ENCODE results near the gene FKBP15. TPM values are rescaled to one million over a fixed set of nuclear protein-coding genes. Genes with fewer than 3 reads are reported as not detected.

The FKBP15 gene
- total and polyA plus RNA-seq, 4 experiments from 2014 or later, result 1.9 to 34.9 (median 27.0) TPM

DNA sequence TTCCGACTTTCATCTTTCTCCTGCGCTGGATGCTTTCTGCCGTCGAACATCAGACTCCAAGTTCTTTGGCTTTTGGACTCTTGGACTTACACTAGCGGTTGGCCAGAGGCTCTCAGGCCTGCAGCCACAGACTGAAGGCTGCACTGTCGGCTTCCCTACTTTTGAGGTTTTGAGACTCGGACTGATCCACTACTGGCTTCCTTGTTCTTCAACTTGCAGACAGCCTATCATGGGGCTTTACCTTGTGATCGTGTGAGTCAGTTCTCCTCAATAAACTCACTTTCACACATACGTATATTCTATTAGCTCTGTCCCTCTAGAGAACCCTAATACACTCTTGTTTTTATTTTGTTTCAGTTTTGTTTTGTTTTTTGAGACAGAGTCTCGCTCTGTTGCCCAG, 10.3 kb downstream of the FKBP15 start:
- Mint-ChIP-seq H3K4me3 (no peak overlapping the region), H3K4me1 (peaks cover 12 to 18% (median 16%) of the 10 kb centered on the region in 4 donors), H3K27me3 (no peaks in the 10 kb centered on the region), H3K9me3 (no peaks in the 10 kb centered on the region), H3K36me3 (peaks cover 33 to 58% of the 10 kb centered on the region in 2 donors), H3K27ac (no peak overlapping the region)
- Histone ChIP-seq H3K27ac (ENCODE audit: low read depth, low read length) (no peak overlapping the region), H3K4me3 (ENCODE audit: low read length in 2 of 2) (no peak overlapping the region), H3K36me3 (ENCODE audit: insufficient read depth, low read length) (peaks cover 11% of the 10 kb centered on the region), H3K9me3 (ENCODE audit: control insufficient read depth in 1 of 2, low read length in 2 of 2) (no peaks in the 10 kb centered on the region), H3K4me1 (ENCODE audit: insufficient read depth, low read length) (no peaks in the 10 kb centered on the region), H3K27me3 (ENCODE audit: insufficient read depth, low read length) (no peaks in the 10 kb centered on the region)
- DNase-seq, result no peak
- ChIA-PET POLR2A (ENCODE audit: partially characterized antibody) (no interaction called here), CTCF (ENCODE audit: partially characterized antibody) (interaction anchor here (0.7 kb wide), 1 partner anchor 1776 kb away, joined by 4 read pairs; no protein-coding TSS in a partner anchor)
- intact Hi-C loops (cut with micrococcal nuclease), result no loop called here

DNA sequence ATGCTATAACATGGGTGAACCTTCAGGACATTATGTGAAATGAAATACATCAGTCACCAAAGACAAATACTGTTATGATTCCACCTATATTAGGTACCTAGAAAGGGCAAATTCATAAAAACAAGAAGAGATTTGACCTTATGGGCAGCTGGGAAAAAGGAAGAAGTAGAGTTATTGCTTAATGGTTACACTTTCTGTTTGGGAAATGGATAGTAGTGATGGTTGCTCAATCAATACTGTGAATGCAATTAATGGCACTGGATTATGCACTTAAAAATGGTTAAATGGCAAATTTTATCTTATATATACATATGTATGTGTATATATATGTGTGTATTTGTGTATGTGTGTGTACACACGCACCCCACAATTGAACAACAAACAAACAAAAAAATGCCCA, 15.2 kb downstream of the FKBP15 start:
- peaks cover 52 to 80% of the 10 kb centered on the region in 2 donors for H3K36me3 Mint-ChIP-seq
- no peak overlapping the region for H3K4me3 ChIP-seq (ENCODE audit: low read length in 2 of 2)
- H3K27ac ChIP-seq (ENCODE audit: low read depth, low read length), result no peak overlapping the region
- peaks cover 31% of the 10 kb centered on the region for H3K36me3 ChIP-seq (ENCODE audit: insufficient read depth, low read length)
- intact Hi-C loops (cut with micrococcal nuclease), result no loop called here
- no peak overlapping the region for H3K27ac Mint-ChIP-seq
- no peaks in the 10 kb centered on the region for H3K27me3 ChIP-seq (ENCODE audit: insufficient read depth, low read length)
- H3K9me3 ChIP-seq (ENCODE audit: control insufficient read depth in 1 of 2, low read length in 2 of 2), result no peaks in the 10 kb centered on the region
- no peaks in the 10 kb centered on the region for H3K27me3 Mint-ChIP-seq
- H3K4me1 Mint-ChIP-seq, result no peaks in the 10 kb centered on the region
- no peak for DNase-seq
- CTCF ChIA-PET (ENCODE audit: partially characterized antibody), result no interaction called here
- H3K4me1 ChIP-seq (ENCODE audit: insufficient read depth, low read length), result no peaks in the 10 kb centered on the region
- POLR2A ChIA-PET (ENCODE audit: partially characterized antibody), result no interaction called here
- H3K9me3 Mint-ChIP-seq, result no peaks in the 10 kb centered on the region
- no peak overlapping the region for H3K4me3 Mint-ChIP-seq

DNA sequence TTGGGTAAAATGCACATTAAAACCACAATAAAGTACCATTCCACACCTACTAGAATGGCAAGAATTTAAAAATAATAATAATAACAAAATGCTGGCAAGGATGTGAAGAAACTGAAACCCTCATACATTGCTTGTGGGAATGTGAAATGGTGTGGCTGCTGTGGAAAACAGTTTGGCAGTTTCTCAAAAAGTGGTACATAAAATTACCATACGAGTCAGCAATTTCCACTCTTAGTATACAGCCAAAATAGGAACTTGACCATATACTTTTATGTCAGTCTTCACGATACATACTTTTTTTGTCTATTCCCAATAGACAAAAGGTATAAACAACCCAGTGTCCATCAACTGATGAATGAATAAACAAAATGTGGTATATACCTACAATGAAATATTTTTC, 15.6 kb downstream of the FKBP15 start:
- POLR2A ChIA-PET (ENCODE audit: partially characterized antibody), result no interaction called here
- Mint-ChIP-seq H3K27me3 (no peaks in the 10 kb centered on the region), H3K4me1 (no peaks in the 10 kb centered on the region), H3K4me3 (no peak overlapping the region), H3K27ac (no peak overlapping the region), H3K36me3 (peaks cover 48 to 76% of the 10 kb centered on the region in 2 donors), H3K9me3 (no peaks in the 10 kb centered on the region)
- Histone ChIP-seq H3K9me3 (ENCODE audit: control insufficient read depth in 1 of 2, low read length in 2 of 2) (no peaks in the 10 kb centered on the region), H3K4me1 (ENCODE audit: insufficient read depth, low read length) (no peaks in the 10 kb centered on the region), H3K4me3 (ENCODE audit: low read length in 2 of 2) (no peak overlapping the region), H3K36me3 (ENCODE audit: insufficient read depth, low read length) (peaks cover 31% of the 10 kb centered on the region), H3K27me3 (ENCODE audit: insufficient read depth, low read length) (no peaks in the 10 kb centered on the region), H3K27ac (ENCODE audit: low read depth, low read length) (no peak overlapping the region)
- intact Hi-C loops (cut with micrococcal nuclease), result no loop called here
- DNase-seq, result no peak
- CTCF ChIA-PET (ENCODE audit: partially characterized antibody), result no interaction called here

DNA sequence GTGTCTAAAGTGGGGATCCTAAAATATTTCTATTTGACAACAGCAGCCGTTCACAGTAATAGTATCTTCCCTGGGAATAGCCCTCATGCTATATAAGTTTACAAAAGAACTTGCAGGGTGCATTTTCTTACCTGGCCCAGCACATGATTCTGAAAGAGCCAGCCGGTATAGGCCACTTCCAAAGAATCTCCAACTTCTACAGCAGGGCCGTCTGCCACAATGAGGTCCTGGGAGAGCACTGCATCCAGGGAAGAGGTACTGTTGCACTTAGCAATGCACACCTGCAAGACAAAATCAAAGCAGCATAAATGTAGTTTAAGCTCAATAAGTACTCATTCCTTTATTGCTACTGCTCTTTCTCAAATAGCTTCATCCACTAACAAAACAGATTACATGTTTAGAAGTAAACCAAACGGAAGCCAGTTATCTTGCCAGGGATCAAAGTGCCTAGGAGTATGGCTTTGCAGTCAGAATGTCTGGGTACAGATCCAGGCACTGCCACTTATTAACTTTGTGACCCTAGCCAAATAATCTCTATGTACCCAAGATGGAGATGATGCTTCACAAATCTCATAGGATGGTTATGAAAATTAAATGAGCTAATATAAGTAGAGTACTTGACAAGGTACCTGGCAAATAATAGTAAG, 21.3 kb downstream of the FKBP15 start:
- Histone ChIP-seq H3K27me3 (ENCODE audit: insufficient read depth, low read length) (no peaks in the 10 kb centered on the region), H3K4me3 (ENCODE audit: low read length in 2 of 2) (no peak overlapping the region), H3K9me3 (ENCODE audit: control insufficient read depth in 1 of 2, low read length in 2 of 2) (no peaks in the 10 kb centered on the region), H3K36me3 (ENCODE audit: insufficient read depth, low read length) (peaks cover 48% of the 10 kb centered on the region), H3K4me1 (ENCODE audit: insufficient read depth, low read length) (no peaks in the 10 kb centered on the region), H3K27ac (ENCODE audit: low read depth, low read length) (no peak overlapping the region)
- ChIA-PET POLR2A (ENCODE audit: partially characterized antibody) (no interaction called here), CTCF (ENCODE audit: partially characterized antibody) (no interaction called here)
- Mint-ChIP-seq H3K27ac (no peak overlapping the region), H3K4me3 (no peak overlapping the region), H3K4me1 (peaks cover 0 to 1% (median 0%) of the 10 kb centered on the region in 4 donors), H3K36me3 (peaks cover 68 to 76% of the 10 kb centered on the region in 2 donors), H3K27me3 (no peaks in the 10 kb centered on the region), H3K9me3 (no peaks in the 10 kb centered on the region)
- intact Hi-C loops (cut with micrococcal nuclease), result no loop called here
- DNase-seq, result no peak

DNA sequence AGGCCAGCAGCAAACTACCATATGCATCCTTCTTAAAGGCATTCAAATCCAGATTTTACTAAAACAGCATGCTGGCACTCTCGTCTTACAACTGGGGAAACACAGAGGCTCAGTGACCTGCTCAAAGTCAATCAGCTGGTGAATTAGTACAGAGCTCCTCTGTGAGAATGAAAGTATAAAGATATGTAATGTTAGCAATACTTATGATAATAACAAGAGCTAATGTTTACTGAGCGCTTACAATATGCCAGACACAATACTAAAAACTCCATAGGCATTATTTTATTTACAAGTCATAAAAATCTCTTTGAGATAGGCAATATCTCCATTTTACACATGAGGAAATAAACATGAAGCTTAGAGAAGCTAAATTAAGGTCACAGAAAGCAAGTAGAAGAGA, 28.6 kb downstream of the FKBP15 start:
- Mint-ChIP-seq H3K36me3 (peaks cover 53 to 73% of the 10 kb centered on the region in 2 donors), H3K27ac (no peak overlapping the region), H3K27me3 (no peaks in the 10 kb centered on the region), H3K4me3 (no peak overlapping the region), H3K9me3 (no peaks in the 10 kb centered on the region), H3K4me1 (peaks cover 0 to 1% (median 0%) of the 10 kb centered on the region in 4 donors)
- peaks cover 54% of the 10 kb centered on the region for H3K36me3 ChIP-seq (ENCODE audit: insufficient read depth, low read length)
- ChIA-PET CTCF (ENCODE audit: partially characterized antibody) (no interaction called here), POLR2A (ENCODE audit: partially characterized antibody) (no interaction called here)
- H3K4me3 ChIP-seq (ENCODE audit: low read length in 2 of 2), result no peak overlapping the region
- DNase-seq, result no peak
- no peaks in the 10 kb centered on the region for H3K9me3 ChIP-seq (ENCODE audit: control insufficient read depth in 1 of 2, low read length in 2 of 2)
- no peaks in the 10 kb centered on the region for H3K4me1 ChIP-seq (ENCODE audit: insufficient read depth, low read length)
- no peaks in the 10 kb centered on the region for H3K27me3 ChIP-seq (ENCODE audit: insufficient read depth, low read length)
- H3K27ac ChIP-seq (ENCODE audit: low read depth, low read length), result no peak overlapping the region
- intact Hi-C loops (cut with micrococcal nuclease), result no loop called here

DNA sequence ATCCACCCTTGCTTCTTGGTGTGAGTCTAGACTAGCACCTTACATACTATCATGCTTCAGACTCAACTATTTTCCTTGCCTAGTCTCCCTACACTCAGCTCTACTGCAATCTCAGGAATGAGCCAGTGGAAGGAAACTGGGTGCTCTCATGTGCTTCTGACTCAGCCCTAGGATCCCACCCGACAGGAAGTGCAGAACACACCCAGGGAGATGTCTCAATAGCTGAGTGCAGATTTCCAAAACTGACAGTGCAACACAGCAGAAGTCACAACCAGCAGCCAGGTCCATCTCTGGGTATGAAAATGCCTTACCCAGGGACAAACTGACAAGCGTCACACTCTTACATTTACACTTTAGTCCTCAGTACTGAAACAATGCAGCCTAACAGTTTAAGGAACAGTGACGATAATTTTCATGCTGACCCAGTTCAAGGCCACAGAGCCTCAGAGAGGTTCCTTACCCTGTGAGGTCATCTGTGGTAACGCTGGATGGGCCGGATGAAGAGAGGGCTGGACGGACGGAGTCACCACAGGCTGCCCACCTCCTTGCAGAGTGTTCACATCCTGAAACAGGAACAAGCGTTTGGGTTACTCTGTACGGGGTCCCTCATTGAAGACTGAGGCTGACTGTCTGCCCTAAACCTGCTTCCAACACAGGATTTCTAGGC, 33.0 kb downstream of the FKBP15 start:
- no peak overlapping the region for H3K4me3 ChIP-seq (ENCODE audit: low read length in 2 of 2)
- no peak overlapping the region for H3K27ac ChIP-seq (ENCODE audit: low read depth, low read length)
- Mint-ChIP-seq H3K27ac (peak overlapping the region in 2 of 7 donors; percentile 7 to 33), H3K36me3 (peaks cover 69 to 82% of the 10 kb centered on the region in 2 donors), H3K4me1 (peaks cover 0 to 4% (median 0%) of the 10 kb centered on the region in 4 donors), H3K9me3 (no peaks in the 10 kb centered on the region), H3K4me3 (no peak overlapping the region), H3K27me3 (no peaks in the 10 kb centered on the region)
- POLR2A ChIA-PET (ENCODE audit: partially characterized antibody), result no interaction called here
- no peak for DNase-seq
- no peaks in the 10 kb centered on the region for H3K4me1 ChIP-seq (ENCODE audit: insufficient read depth, low read length)
- intact Hi-C loops (cut with micrococcal nuclease), result no loop called here
- H3K36me3 ChIP-seq (ENCODE audit: insufficient read depth, low read length), result peaks cover 81% of the 10 kb centered on the region
- H3K27me3 ChIP-seq (ENCODE audit: insufficient read depth, low read length), result no peaks in the 10 kb centered on the region
- CTCF ChIA-PET (ENCODE audit: partially characterized antibody), result no interaction called here
- H3K9me3 ChIP-seq (ENCODE audit: control insufficient read depth in 1 of 2, low read length in 2 of 2), result no peaks in the 10 kb centered on the region

DNA sequence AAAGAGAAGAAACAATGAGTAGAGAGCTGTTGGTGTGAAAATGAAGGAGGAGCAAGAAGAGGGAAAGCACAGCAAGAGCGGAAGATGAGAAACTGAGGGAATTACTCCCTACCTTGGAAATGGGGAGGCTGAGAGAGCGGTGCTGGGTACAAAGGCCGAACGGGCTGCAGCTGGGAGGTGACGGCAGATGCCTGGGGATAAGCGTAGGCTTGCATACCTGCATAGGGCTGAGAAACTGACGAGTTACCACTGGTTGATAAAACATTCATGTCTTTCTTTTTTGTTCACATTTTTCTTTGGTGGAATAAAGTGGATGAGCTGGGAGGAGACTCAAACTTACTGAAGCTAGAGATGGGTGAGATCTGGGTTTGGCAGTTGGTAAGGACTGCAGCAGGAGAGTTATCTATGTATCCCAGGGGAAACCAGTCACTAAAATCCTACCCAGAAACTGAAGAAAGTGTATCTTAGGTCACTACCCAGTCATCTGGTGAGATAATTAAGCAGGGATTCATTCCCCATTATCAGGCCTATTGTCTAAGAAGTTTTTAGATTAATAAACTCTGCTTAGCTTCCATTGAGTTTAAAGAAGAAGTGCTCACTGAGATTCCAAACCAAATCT, 34.8 kb downstream of the FKBP15 start:
- H3K36me3 ChIP-seq (ENCODE audit: insufficient read depth, low read length), result peaks cover 89% of the 10 kb centered on the region
- Mint-ChIP-seq H3K4me3 (no peak overlapping the region), H3K36me3 (peaks cover 79 to 86% of the 10 kb centered on the region in 2 donors), H3K27ac (peak overlapping the region in 2 of 7 donors; percentile 5 to 48), H3K27me3 (no peaks in the 10 kb centered on the region), H3K9me3 (no peaks in the 10 kb centered on the region), H3K4me1 (peaks cover 0 to 4% (median 2%) of the 10 kb centered on the region in 4 donors)
- no peak overlapping the region for H3K4me3 ChIP-seq (ENCODE audit: low read length in 2 of 2)
- POLR2A ChIA-PET (ENCODE audit: partially characterized antibody), result no interaction called here
- no peaks in the 10 kb centered on the region for H3K27me3 ChIP-seq (ENCODE audit: insufficient read depth, low read length)
- CTCF ChIA-PET (ENCODE audit: partially characterized antibody), result interaction anchor here (0.9 to 1.4 kb wide), 4 partner anchors 9 to 89 kb away, joined by 3 read pairs; partner anchors contain the start of genes CDC26, PRPF4 and SLC31A2
- no peak overlapping the region for H3K27ac ChIP-seq (ENCODE audit: low read depth, low read length)
- intact Hi-C loops (cut with micrococcal nuclease), result no loop called here
- no peak for DNase-seq
- H3K4me1 ChIP-seq (ENCODE audit: insufficient read depth, low read length), result no peaks in the 10 kb centered on the region
- H3K9me3 ChIP-seq (ENCODE audit: control insufficient read depth in 1 of 2, low read length in 2 of 2), result no peaks in the 10 kb centered on the region
